Measurements from ENCODE around the gene LYPD3. TPM values are rescaled to one million over a fixed set of nuclear protein-coding genes. Genes with fewer than 3 reads are reported as not detected.

The LYPD3 gene
- total RNA-seq, 1 donor: 0.43 TPM

DNA sequence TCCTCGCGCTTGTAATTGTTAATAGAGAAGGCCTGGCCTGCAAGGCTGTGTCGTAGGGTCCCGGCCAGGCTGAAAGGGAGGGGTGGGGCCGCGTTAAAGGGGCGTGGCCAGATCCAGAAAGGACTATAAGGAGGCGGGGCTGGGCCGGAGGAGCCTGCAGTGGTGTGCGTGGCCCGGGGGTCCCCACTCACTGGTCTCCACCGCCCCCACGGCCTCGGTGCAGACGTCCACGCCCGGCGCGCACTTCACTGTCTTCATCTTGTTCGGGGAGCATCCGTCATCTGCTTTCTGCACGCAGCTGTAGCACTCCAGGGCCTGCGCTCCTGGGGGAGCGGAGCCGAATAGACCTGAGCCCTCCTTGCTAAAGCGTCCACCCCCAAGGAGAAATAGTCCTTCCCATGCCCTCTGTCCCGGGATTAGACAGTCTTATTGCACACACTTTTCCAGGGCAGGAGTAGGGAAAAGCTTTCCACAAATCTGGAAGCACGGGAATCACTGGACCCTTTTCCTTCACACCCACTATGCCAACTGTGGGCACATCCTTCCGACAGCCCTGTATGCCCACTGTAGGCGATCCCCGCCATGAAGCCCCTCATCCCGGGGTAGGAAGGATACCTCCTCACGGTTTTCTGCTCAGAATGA is 1.2 kb downstream of the LYPD3 start:
- TF ChIP-seq, protein P1, sequence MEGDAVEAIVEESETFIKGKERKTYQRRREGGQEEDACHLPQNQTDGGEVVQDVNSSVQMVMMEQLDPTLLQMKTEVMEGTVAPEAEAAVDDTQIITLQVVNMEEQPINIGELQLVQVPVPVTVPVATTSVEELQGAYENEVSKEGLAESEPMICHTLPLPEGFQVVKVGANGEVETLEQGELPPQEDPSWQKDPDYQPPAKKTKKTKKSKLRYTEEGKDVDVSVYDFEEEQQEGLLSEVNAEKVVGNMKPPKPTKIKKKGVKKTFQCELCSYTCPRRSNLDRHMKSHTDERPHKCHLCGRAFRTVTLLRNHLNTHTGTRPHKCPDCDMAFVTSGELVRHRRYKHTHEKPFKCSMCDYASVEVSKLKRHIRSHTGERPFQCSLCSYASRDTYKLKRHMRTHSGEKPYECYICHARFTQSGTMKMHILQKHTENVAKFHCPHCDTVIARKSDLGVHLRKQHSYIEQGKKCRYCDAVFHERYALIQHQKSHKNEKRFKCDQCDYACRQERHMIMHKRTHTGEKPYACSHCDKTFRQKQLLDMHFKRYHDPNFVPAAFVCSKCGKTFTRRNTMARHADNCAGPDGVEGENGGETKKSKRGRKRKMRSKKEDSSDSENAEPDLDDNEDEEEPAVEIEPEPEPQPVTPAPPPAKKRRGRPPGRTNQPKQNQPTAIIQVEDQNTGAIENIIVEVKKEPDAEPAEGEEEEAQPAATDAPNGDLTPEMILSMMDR (IDR thresholded peaks at IDR 0.05; ENCODE audit: insufficient read depth, low read depth, low read length): no peak
- DNase-seq (ENCODE audit: low read depth): no peak
- peak overlapping the region; percentile 86 for H3K4me3 ChIP-seq (ENCODE audit: low read depth, low read length)

DNA sequence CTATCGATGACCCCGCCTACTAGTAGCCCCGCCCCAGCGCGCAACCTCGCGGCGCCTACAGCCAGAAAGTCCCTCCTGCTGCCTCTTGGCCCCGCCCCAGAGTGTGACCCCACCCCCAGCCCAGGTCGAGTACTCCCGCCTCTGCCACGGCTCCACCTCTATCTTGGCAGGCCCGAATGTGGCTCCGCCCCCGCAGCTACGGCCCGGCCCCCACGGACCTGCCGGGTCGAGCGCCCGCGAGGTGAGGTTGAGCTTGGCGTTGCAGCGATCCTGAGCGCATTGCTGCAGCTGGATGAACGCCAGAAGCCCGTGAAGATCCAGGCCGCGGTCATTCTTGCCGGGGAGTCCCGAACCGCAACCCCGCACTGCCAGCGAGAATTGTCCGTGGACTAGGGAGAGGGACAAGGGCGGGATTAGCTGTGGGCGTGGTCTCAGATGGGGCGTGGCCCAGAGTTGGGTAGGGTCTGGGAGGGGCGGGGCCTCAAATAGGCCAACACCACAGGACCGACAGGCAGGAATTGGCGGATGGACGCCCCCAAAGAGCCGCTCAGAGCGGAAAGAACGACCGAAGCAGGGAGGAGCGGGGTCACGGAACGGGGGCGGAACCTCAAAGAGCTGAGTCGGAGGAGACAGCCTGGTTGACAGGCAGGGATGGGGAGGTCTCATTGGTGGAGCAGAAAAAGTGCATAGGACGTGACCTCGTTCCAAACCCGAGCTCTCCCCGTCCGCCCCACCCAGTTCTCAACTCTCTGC is 1.9 kb downstream of the LYPD3 start:
- H3K4me3 ChIP-seq (ENCODE audit: low read depth, low read length): peak overlapping the region; percentile 86
- TF ChIP-seq, protein P1 (IDR thresholded peaks at IDR 0.05; ENCODE audit: insufficient read depth, low read depth, low read length): no peak
- DNase-seq (ENCODE audit: low read depth): peak; percentile 92

DNA sequence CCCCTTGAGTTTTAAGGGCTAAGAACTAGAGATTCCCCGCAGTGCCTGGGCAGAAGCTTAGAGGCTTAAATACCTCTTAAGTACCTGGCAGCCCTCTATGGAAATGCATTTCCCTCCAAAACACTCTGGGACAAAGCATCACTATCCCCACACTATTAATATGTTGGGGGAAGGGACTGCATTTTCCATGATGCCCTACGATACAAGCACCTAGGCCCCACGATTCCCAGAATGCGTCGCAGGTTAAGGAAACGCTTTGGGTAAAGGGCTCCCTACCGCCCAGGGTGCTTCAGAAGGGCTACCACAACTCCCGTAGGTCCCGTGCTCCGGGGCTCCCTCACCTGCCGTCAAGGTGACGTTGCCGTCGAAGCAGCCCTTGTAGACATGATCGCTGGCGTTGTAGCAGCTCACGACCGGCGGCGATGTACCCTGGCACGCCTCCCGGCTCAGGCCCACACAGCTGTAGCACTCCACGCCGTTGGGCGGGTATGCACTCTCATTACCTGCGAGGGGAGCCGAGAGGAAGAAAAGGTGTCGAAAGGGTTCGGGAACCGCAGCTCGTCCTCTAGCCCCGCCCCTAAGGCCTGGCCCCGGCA is 2.5 kb downstream of the LYPD3 start:
- DNase-seq (ENCODE audit: low read depth): no peak
- TF ChIP-seq, protein P1 (IDR thresholded peaks at IDR 0.05; ENCODE audit: insufficient read depth, low read depth, low read length): no peak
- peak overlapping the region; percentile 86 for H3K4me3 ChIP-seq (ENCODE audit: low read depth, low read length)

DNA sequence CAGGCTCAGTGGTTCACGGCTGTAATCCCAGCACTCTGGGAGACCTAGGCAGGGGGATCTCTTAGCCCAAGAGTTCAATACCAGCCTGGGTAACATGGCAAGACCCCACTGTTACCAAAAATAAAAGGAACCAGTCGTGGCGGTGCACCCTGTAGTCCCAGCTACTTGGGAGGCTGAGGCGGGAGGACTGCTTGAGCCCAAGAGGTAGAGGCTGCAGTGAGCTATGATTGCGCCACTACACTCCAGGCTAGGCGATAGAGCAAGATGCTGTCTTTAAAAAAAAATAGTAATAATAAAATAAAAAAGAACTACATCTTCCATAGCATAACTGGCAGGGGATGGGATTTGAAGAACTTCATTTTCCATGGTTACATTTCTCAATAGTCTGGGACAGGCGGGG is 3.0 kb downstream of the LYPD3 start:
- no peak for DNase-seq (ENCODE audit: low read depth)
- TF ChIP-seq, protein P1 (IDR thresholded peaks at IDR 0.05; ENCODE audit: insufficient read depth, low read depth, low read length): no peak
- no peak overlapping the region for H3K4me3 ChIP-seq (ENCODE audit: low read depth, low read length)

DNA sequence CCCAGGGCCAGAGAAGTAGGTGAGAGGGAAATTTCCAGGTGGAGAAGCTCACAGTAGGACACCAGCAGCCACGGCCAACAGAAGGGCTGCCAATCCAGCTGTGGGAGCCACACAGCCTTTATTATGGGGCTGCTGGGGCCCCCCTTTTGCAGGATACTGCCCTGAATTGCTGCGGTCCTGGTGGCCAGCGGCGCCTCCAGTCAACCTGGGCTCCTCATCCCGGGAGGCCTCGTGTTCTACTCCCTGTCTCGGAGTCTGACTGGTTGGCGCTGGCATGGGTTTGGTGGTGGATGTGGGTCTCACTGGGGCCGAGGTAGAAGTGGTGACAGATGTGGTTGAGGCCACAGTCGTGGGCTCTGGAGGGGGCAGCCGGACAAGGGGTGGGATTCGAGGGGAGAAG is 4.1 kb downstream of the LYPD3 start:
- no peak overlapping the region for H3K4me3 ChIP-seq (ENCODE audit: low read depth, low read length)
- no peak for DNase-seq (ENCODE audit: low read depth)
- TF ChIP-seq, protein P1 (IDR thresholded peaks at IDR 0.05; ENCODE audit: insufficient read depth, low read depth, low read length): no peak

DNA sequence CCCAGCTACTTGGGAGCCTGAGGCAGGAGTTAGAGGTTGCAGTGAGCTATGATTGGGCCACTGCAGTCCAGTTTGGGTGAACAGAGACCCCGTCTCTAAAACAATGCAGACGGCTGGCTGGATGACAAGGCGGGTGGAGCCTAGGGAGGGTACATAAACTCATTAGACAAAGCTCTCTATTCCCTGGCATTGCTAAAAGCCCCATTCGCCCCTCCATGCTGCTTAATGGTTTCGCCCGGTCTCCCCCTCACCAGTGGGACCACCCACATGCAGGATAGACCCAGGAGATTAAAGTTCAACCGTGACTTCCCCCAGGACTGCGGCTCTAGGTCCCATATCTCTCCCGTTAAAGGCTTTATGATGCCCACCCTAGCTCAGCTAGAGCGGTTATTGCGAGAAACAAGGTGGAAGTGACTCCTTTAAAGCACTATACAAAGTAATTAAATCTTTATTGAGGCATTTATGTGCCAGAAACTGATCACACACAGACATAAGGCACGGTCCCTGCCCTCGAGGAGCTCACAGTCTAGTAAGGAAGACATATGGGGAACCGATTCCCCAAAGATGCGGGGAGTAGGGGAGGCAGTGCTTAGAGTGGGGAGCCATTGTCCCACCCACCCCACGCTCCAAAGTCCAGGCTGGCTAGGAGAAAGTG is 4.9 kb downstream of the LYPD3 start:
- DNase-seq (ENCODE audit: low read depth): no peak
- no peak overlapping the region for H3K4me3 ChIP-seq (ENCODE audit: low read depth, low read length)
- TF ChIP-seq, protein P1 (IDR thresholded peaks at IDR 0.05; ENCODE audit: insufficient read depth, low read depth, low read length): no peak
